Mucosa of descending colon (tissue), 3 donors: ENCODE data around the gene UFC1. TPM values are rescaled to one million over a fixed set of nuclear protein-coding genes. Genes with fewer than 3 reads are reported as not detected.
A peak's percentile ranks its signal among the peaks of the same experiment; 100 is the strongest.

ENCODE experiments used
- ATAC-seq: fragments of 200-7000 bp; cut with Tn5 transposase; one replicate; pipeline ENCODE4 v1.9.1; 2020; ENCODE audit warnings: mild to moderate bottlenecking, moderate library complexity
- DNase-seq, 3 donors: peaks; one replicate each; pipeline ENCODE4 v3.0.0-alpha.2; 2020
- H3K36me3 ChIP-seq: fragments of 200-600 bp; one replicate; pipeline ENCODE4 v1.8.0; 2021; ENCODE audit warnings: low read depth, mild to moderate bottlenecking
- H3K4me1 ChIP-seq: fragments of 200-600 bp; one replicate; pipeline ENCODE4 v1.8.0; 2021; ENCODE audit warnings: low read depth, mild to moderate bottlenecking
- H3K4me3 ChIP-seq: fragments of 200-600 bp; one replicate; pipeline ENCODE4 v1.8.0; 2021; ENCODE audit warnings: mild to moderate bottlenecking
- H3K9me3 ChIP-seq: fragments of 200-600 bp; one replicate; pipeline ENCODE4 v1.8.0; 2021; ENCODE audit warnings: mild to moderate bottlenecking
- CTCF ChIP-seq: fragments of 200-600 bp; IDR thresholded peaks from one replicate; pipeline ENCODE4 v1.8.0; 2022; ENCODE audit warnings: antibody characterized with exemption, mild to moderate bottlenecking
- intact Hi-C, 2 donors: fragments of 100-400 bp; cut with DNase I in 1 of 2; cut with micrococcal nuclease in 1 of 2; formaldehyde crosslinking; loops; one replicate each; pipeline versions ENCODE4 v1.11.0 to v1.11.1; 2022; cut with DNase I, micrococcal nuclease
- total RNA-seq, 3 donors: library from RNA; stranded (reverse); fragmentation: NEBNext Ultra II Directional in 2 of 3; extraction: Animal tissue kit (Norgen Biotek cat#: 25700) in 2 of 3; gene quantifications; one replicate each; pipeline versions ENCODE4 v1.2.1 to v1.2.4, GENCODE V29; 2021 to 2023
- donor health status: DM: no; HTN: no; CAD: no; lungs with moderate emphysema.
- donor health status: DM: no; HTN: no; CAD: no.
- donor health status: DM: no; HTN: yes; CAD: no.

Gene UFC1
- total RNA-seq, 3 donors from 2014 or later, result 88.6 to 114 (median 90.6) TPM

- intact Hi-C loops, result no loop called here
- ATAC-seq, result peak; percentile 81
- no peaks in the 10 kb centered on the region for H3K4me1 ChIP-seq
- DNase-seq, result peak; percentile 57 to 77 (median 75)
- no peak for TF ChIP-seq CTCF
- H3K9me3 ChIP-seq, result no peaks in the 10 kb centered on the region
- H3K4me3 ChIP-seq, result no peak overlapping the region
- H3K36me3 ChIP-seq, result no peaks in the 10 kb centered on the region
Observed at GRCh38 chr1:161185282-161185682, 31.5 kb downstream of the UFC1 start.

GRCh38 chr1:161185732-161186311 is 32.0 kb downstream of the UFC1 start:
- DNase-seq (peak in 1 of 3 donors; percentile 16), ATAC-seq (peak; percentile 35)
- no peaks in the 10 kb centered on the region for H3K9me3 ChIP-seq
- H3K36me3 ChIP-seq, result no peaks in the 10 kb centered on the region
- no peaks in the 10 kb centered on the region for H3K4me1 ChIP-seq
- TF ChIP-seq CTCF, result no peak
- intact Hi-C loops, result no loop called here
- no peak overlapping the region for H3K4me3 ChIP-seq

GRCh38 chr1:161187311-161187710 is 33.5 kb downstream of the UFC1 start:
- intact Hi-C loops, result no loop called here
- Histone ChIP-seq H3K4me1 (no peaks in the 10 kb centered on the region), H3K36me3 (no peaks in the 10 kb centered on the region), H3K4me3 (no peak overlapping the region), H3K9me3 (no peaks in the 10 kb centered on the region)
- TF ChIP-seq CTCF, result no peak
- DNase-seq (no peak), ATAC-seq (no peak)

- no peak for DNase-seq
- ATAC-seq, result no peak
- Histone ChIP-seq H3K4me3 (no peak overlapping the region), H3K9me3 (no peaks in the 10 kb centered on the region), H3K36me3 (no peaks in the 10 kb centered on the region), H3K4me1 (no peaks in the 10 kb centered on the region)
- no peak for TF ChIP-seq CTCF
- intact Hi-C loops, result no loop called here
Observed at GRCh38 chr1:161188381-161188780, 34.6 kb downstream of the UFC1 start.

GRCh38 chr1:161189036-161189435 is 35.3 kb downstream of the UFC1 start:
- intact Hi-C loops, result no loop called here

More at GRCh38 chr1:161189036-161189435, 35.3 kb downstream of the UFC1 start:
- DNase-seq (peak in 1 of 3 donors; percentile 15), ATAC-seq (no peak)
- TF ChIP-seq CTCF, result no peak
- Histone ChIP-seq H3K9me3 (no peaks in the 10 kb centered on the region), H3K4me3 (no peak overlapping the region), H3K36me3 (no peaks in the 10 kb centered on the region), H3K4me1 (no peaks in the 10 kb centered on the region)
